GM08714 (cell line): ENCODE data around the gene EPS8L3.
"Not testable (repeated sequence)": the region's sequence is repeated elsewhere in the genome, so short reads cannot be mapped to it uniquely, and the experiment has no call there.

Source experiments
- H3K4me3 ChIP-seq: fragments of 200-500 bp; sonication (Bioruptor generic); 2 replicates; pipeline ENCODE4 v1.5.1; 2014; ENCODE audit warnings: mild to moderate bottlenecking, low read length, inconsistent platforms
- ZNF274 ChIP-seq: IDR thresholded peaks from 2 replicates; pipeline ENCODE4 v1.6.1; 2012; ENCODE audit warnings: mild to moderate bottlenecking, low read depth, low read length

Gene EPS8L3

DNA sequence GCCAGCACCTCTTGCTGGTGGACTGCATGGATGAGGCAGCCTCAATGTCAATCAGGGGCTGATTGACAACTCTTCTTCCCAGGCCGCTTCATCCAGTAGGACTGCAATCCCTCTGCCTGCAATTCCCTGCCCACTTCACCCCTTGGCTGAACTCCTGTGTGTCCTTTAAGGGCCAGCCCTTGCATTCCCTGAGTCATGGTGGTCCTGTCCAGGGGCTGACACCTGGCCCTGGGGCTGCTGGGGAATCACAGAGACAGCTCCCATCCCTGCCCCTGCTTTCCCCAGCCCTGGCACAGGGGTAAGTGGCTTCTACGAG is 4.6 kb upstream of the EPS8L3 start:
- H3K4me3 ChIP-seq = no peak overlapping the region
- no peak for TF ChIP-seq ZNF274

DNA sequence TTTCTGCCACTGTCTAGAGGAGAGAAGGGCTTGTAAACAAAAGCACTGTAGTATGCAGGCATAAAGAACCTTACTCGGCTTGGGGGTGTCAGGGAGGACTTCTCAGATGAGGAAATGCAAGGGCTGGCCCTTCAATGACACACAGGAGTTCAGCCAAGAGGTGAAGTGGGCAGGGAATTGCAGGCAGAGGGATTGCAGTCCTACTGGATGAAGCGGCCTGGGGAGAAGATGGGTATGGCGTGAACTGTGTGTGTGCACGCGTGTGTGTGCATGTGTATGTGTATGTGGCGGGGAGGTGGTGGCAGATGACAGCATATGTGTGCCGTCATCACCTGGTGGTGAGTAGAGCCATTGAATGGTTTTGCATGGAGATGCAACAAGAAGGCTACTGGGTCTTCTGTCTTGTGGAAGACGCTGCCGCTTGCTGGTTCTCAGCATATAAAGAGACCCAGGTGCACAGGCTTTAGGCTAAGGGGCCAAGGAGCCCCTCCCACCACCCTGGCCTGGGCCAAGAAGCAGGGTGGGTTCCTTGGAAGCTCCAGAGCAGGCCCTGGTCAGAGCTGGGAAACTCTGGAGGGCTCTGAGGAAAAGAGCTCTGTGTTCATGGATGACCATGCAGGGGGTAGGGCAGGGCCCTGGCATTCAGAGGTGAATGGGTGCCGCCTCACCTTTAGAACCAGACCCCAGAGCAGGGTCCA is 4.1 kb upstream of the EPS8L3 start:
- H3K4me3 ChIP-seq = no peak overlapping the region
- no peak for TF ChIP-seq ZNF274

DNA sequence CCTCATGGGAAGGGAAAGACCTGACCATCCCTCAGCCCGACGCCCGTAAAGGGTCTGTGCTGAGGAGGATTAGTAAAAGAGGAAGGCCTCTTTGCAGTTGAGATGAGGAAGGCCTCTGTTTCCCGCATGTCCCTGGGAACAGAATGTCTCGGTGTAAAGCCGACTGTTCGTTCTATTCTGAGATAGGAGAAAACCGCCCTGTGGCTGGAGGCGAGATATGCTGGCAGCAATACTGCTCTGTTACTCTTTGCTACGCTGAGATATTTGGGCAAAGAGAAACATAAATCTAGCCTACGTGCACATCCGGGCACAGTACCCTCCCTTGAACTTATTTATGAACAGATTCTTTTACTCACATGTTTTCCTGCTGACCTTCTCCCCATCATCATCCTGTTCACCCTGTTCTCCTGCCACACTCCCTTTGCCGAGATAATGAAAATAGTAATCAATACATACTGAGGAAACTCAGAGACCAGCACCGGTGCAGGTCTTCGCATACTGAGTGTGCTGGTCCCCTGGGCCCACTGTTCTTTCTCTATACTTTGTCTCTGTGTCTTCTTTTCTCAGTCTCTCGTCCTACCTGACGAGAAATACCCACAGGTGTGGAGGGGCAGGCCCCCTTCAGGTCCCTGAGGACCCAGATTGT is 3.4 kb upstream of the EPS8L3 start:
- H3K4me3 ChIP-seq = not testable (repeated sequence)

DNA sequence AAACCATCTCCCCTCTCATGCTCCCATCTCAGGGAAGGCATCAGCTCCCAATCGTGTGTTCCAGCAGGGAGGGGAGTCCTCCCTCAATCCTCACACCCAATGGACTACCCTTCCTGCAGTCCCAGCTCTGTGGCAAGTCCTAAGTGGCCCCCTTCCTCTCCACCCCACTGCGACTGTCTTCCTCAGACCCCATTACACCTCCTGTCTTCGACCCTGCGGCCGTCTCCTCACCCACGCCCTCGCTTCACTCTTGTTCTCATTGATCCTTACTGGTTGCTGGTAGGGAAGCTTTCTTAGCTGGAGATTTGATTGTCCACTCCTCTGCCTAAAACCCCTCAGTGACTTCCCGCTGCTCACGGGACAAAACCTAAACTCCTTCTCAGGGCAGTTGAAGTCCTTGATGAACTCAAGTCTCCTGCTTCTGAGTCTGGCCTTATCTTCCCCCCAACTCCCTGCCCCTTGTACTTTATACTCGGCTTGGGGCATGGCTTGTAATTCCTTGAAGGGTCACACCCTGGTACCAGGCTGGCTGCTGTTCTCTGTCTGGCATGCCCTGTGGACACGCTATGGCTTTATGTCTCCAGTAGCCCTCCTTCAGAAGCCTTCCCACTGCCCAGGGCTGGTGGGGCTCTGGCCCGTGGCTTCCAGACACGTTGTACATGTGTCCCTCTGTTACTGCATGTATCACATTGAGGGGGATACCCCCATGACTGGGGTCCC is 2.3 kb upstream of the EPS8L3 start:
- no peak for TF ChIP-seq ZNF274
- H3K4me3 ChIP-seq = no peak overlapping the region

DNA sequence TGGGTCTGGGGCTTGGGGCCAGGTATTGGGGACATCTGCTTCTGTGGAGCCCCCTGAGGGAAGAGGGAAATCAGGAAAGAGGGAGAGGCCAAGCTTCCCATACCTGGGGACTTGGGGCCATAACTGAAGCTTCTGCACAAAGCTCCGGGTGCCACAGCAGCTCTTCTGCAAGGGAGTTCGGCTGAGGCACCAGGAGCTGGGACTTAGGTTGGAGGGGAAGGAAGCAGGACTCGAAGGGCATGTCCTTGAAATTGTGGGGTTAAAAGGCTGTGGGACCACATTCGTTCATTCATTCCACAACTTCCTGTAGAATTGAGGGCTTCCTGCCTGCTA is 1.7 kb upstream of the EPS8L3 start:
- no peak overlapping the region for H3K4me3 ChIP-seq
- no peak for TF ChIP-seq ZNF274

DNA sequence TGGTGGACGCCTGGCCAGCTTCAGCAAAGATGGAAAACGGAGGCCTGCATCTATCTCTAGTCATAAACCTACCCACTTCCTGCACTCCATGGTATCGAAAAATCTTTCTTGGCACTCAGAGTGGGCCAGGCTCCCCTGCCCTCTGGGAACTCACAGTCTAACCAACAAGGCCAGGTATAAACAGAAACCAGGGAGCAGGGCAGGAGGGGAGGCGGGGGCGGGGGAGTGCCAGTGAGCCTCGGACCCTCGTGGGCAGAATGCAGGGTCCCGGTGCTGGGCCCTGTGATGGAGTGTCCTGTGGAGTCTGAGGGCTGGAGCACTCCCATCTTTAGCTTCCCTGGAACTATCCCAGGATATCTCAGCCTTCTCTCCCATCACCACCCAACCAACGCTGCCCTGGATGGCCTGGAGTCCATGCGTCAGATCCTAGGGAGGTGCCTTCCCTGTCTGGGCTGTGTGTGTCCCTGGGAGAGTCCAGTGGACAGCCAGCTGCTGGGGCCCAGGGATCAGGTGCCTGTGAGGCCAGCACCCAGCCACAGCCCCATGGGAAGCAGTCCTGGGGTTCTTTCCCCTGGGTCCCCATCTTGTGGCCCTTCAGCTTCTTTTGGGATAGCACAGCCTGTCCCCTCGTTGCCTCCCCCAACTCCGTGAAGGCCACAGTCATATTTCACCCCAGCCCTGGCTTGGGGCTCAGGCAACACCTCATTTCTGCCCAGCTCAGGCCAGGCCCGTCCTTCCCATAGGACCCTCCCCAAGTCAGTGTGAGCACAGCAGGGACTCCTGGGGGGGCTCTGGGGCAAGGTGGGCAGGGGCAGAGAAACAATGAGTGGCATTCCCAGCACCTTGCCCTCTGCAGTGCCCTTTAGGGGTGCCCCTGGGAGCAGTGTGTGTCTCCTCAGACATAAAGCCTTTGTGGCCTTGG is 1.1 kb upstream of the EPS8L3 start:
- TF ChIP-seq ZNF274 = no peak
- H3K4me3 ChIP-seq = no peak overlapping the region

DNA sequence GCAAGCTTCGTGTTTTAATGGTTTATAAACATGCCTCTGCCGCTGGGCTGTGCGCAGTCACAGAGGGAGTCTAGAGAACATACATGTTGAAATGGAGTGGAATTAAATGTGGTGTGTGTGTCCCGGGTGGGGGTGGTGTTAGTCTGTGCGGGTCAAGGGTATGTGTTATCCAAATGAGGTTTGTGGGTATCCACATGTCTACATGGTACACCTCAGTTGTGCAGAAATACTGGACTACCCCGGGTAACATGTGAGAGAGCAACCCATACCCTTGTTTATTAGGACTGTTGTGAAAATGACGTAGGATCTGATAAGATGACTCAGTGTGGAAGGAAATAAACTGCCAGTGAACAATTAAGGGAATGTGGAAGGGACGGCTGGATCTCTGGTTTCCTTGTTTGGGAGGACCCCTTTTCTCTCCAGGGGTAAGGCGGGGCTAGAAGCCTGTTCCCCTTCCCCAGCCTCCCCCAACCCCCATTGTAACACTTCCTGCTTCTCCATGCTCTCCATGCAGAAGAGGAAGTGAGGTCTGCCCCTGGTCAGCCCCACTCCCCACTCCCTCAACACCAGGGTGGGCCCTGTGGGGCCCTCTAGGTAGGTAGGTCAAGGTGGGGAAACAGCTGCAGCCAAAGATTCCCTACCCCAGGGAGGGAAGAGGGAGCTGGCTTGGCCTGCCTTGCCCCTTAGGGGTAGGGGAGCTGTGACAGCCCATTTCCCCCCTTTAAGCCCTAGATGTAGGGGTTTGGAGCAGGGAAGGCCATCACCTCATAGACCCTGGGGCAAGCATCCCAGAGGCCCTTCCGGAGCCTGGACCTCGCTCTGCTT is 690 bp downstream of the EPS8L3 start:
- TF ChIP-seq ZNF274 = no peak

DNA sequence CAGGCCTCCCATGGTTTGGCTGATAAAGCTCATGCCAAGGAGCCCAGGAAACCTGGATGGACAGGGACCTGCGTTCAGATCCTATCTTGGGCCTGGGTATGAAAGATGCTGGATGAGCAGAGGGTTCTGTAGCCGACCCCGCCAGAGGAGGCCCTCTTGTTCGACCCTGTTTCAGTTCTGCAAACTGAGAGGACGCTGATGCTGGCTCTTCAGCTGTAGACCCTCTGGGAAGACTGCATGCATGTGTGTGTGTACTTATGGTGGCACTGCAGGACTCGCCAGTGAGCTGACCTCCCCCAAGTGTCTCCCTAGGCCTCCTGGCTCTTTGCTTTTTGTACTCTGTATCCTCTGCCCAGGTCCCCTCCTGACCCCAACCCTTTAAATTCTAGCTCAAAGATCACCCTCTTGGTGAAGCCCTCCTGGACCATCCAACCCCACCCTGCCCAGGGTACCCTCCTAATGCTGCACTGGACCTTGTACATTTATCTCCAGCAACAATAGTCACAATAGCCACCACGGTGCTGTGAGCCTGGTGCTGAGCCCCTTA is 1.6 kb downstream of the EPS8L3 start:
- TF ChIP-seq ZNF274 = no peak
- no peak overlapping the region for H3K4me3 ChIP-seq

More for the DNA sequence above, 690 bp downstream of the EPS8L3 start:
- H3K4me3 ChIP-seq = no peak overlapping the region

DNA sequence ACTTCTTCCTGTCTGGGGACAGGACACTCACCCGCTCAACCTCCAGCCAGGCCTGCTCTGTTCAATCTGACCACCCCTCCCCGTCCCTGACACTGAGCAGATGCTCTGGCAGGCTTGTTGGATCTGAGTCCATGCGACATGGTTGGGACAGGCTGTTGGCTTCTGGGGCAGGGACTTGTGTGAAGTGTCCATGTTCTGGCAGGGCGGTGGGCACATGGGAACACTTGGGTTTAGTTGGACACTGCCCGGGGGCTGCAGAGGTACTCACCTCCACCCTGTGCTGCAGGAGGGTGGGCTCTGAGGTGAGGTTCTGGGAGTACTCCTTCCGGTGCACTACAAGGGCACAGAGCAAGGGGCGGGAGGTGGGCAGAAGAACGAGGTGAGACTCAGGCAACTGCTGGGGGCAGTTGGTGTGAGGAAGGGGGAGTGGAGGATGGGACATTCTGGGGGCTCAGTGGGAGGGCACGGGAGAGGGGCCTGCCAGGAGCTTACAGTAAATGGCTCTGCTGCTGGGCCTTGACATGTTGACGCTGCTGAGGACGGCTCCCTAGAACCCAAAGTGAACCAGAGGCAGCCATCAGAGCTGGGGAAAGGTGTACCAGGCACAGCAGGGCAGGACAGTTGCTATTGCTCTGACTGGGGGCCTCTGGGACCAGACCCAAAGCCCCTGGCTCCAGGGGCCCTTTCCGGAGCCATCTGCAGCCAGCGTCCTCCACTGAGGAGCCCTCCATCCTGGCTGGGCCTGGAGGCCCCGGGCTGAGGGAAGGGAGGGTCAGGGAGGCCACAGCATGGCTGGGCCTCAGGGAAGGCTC is 2.3 kb downstream of the EPS8L3 start:
- no peak overlapping the region for H3K4me3 ChIP-seq
- no peak for TF ChIP-seq ZNF274

DNA sequence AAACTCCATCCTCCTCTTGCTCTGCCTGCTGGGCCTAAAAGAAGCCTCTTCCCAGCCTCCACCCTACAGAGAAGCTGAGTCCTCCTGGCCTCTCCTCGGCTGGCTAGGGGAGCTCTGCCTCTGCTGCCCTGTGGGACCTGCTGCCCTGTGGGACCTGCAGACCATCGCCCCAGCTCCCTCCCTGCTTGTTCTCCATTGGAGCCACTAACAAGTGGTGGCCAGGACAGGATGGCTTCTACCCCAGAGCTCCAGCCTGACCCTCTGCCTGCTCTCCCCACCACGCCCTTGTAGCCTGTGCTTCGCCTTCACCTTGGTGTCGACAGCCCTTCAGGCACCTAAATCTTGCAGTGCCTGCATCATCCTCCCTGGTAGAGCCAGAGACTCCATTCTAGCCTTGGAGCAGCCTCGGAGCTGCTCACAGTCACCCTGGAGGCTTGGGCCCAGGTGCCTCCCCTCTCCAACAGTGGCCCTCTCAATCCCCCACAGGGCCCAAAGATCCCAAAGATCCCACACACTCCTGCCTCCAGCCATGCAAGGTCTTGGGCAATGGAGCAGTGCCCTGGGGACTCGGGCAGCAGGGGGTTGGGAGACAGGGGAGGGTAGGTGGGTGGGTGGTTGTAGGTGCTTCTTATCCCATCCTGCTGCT is 3.0 kb downstream of the EPS8L3 start:
- TF ChIP-seq ZNF274 = no peak
- no peak overlapping the region for H3K4me3 ChIP-seq

DNA sequence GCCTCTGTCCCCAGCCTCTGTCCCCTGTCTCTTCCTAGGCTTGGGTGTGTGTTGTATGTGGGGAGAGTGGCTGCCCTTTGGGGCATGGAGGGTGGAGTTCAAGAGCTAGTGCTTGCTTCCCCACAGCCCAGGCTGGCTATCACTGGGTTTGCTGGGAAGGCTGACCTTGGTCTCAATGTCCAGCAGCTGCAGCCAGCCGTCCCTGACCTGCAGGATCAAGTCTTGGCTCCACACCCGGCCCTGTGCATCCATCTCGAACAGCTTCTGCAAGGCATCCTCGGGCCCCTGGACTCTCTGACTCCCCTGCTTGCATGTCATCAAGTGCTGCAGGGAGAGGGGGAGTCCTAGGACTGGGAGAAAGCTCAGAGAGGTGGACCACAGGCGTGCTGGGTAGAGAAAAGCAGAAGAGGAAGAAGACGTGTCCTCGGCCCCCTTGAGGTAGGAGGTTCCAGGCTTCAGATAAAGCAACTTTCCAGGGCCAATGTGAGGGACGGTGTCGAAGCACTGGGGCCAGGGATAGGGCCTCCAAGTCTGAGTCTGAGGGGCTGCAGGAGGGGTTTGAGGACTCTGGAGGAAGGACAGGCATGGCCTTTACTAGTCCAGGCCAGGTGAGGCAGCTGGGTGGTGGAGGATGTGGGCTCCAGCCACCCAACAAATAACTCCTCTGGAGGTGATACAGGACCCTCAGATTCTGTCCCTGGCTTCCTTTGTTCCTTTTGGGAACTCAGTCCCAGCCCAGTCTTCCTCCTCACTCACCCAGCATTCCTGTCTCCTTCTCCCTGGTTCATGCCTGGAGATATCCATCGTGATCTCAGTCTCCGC is 4.0 kb downstream of the EPS8L3 start:
- TF ChIP-seq ZNF274 = no peak
- H3K4me3 ChIP-seq = no peak overlapping the region
